PFSK-1 (cell line): Measurements from ENCODE around the gene TLR5.

Source experiments
- FOXP2 ChIP-seq: optimal IDR thresholded peaks from 2 replicates; pipeline ENCODE3; 2011; ENCODE audit warnings: borderline replicate concordance, control low read depth, inconsistent platforms; ENCODE audit not compliant: insufficient read depth; ENCODE audit errors: extremely low read length, extremely low read depth
- POLR2AphosphoS5 ChIP-seq: IDR thresholded peaks from 2 replicates; pipeline ENCODE4 v1.6.1; 2012; ENCODE audit warnings: low read depth, mild to moderate bottlenecking, control low read depth, low read length, moderate library complexity
- SIN3A ChIP-seq: IDR thresholded peaks from 2 replicates; pipeline ENCODE4 v1.6.1; 2012; ENCODE audit warnings: mild to moderate bottlenecking, low read length, moderate library complexity, borderline replicate concordance; ENCODE audit not compliant: insufficient read depth
- TAF1 ChIP-seq: IDR thresholded peaks from 2 replicates; pipeline ENCODE4 v1.6.1; 2012; ENCODE audit warnings: low read length, control low read depth, borderline replicate concordance; ENCODE audit not compliant: insufficient read depth
- TF ChIP-seq, protein P1 (sequence below), 2 experiments: IDR thresholded peaks; 2 replicates each; pipeline versions ENCODE4 v1.6.1 to v1.8.0; 2011 to 2012; ENCODE audit warnings: low read depth in 2 of 2, low read length in 2 of 2, control low read depth in 1 of 2, inconsistent platforms in 1 of 2, mild to moderate bottlenecking in 1 of 2, moderate library complexity in 1 of 2; ENCODE audit not compliant: insufficient read depth in 1 of 2

GRCh38 chr1:223123011-223123610, 19.9 kb downstream of the TLR5 start:
- TF ChIP-seq POLR2AphosphoS5 (no peak), SIN3A (no peak), TAF1 (no peak), FOXP2 (no peak)
- TF ChIP-seq, protein P1, sequence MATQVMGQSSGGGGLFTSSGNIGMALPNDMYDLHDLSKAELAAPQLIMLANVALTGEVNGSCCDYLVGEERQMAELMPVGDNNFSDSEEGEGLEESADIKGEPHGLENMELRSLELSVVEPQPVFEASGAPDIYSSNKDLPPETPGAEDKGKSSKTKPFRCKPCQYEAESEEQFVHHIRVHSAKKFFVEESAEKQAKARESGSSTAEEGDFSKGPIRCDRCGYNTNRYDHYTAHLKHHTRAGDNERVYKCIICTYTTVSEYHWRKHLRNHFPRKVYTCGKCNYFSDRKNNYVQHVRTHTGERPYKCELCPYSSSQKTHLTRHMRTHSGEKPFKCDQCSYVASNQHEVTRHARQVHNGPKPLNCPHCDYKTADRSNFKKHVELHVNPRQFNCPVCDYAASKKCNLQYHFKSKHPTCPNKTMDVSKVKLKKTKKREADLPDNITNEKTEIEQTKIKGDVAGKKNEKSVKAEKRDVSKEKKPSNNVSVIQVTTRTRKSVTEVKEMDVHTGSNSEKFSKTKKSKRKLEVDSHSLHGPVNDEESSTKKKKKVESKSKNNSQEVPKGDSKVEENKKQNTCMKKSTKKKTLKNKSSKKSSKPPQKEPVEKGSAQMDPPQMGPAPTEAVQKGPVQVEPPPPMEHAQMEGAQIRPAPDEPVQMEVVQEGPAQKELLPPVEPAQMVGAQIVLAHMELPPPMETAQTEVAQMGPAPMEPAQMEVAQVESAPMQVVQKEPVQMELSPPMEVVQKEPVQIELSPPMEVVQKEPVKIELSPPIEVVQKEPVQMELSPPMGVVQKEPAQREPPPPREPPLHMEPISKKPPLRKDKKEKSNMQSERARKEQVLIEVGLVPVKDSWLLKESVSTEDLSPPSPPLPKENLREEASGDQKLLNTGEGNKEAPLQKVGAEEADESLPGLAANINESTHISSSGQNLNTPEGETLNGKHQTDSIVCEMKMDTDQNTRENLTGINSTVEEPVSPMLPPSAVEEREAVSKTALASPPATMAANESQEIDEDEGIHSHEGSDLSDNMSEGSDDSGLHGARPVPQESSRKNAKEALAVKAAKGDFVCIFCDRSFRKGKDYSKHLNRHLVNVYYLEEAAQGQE (IDR thresholded peaks at IDR 0.05; ENCODE audit: insufficient read depth in 1 of 2, low read depth in 2 of 2, low read length in 2 of 2), result no peak
